Activated effector memory CD4-positive, alpha-beta T cell treated with anti-CD3 and anti-CD28 coated beads, Interleukin-2, amount 50 U/mL, for 16 hours (primary cell): ENCODE measurements around the gene GNGT1.

Experiments used
- DNase-seq: peaks from one replicate; pipeline ENCODE4 v3.0.0-alpha.2; 2020

GNGT1 gene

GRCh38 chr7:93943816-93944540 lies 37.6 kb downstream of the GNGT1 start:
- no peak for DNase-seq

DNA sequence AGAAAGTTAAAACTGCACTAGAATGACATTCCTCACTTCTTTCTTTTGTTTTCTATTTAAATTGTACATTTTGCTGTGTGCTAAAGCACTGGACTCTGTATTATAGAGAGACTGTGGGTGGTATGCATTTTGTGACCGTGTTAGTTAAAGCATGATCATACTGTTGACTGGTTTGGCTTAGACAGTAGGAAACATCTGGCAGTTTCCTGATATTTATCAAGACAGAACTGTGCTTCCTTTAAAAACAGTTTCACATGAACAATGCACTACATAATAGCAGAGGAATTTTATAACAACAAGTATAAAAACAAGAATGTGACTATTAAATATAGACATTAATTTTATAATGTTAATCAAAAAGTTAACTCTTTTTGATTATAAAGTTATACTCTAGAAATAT lies 38.3 kb downstream of the GNGT1 start:
- no peak for DNase-seq

- no peak for DNase-seq
Measured at GRCh38 chr7:93945083-93945482, 38.7 kb downstream of the GNGT1 start.

GRCh38 chr7:93945756-93946535 lies 39.6 kb downstream of the GNGT1 start:
- DNase-seq: no peak

- no peak for DNase-seq
Measured at GRCh38 chr7:93948106-93948505, 41.7 kb downstream of the GNGT1 start.

DNA sequence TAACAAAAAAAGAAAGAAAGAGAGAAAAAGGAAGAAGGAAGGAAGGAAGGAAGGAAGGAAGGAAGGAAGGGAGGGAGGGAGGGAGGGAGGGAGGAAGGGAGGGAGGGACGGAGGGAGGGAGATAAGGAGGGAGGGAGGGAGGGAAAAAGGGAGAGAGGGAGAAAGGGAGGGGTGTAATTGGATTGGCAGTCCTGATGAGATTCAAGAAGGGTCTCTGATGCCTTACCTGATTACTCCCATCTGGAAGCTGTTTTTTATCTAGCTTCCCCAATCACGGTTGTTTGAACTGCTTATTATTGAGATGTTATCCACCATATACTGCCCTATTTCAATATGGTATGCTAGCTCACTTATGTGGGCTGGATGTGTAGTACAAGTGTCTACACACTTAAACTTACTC lies 42.5 kb downstream of the GNGT1 start:
- no peak for DNase-seq

DNA sequence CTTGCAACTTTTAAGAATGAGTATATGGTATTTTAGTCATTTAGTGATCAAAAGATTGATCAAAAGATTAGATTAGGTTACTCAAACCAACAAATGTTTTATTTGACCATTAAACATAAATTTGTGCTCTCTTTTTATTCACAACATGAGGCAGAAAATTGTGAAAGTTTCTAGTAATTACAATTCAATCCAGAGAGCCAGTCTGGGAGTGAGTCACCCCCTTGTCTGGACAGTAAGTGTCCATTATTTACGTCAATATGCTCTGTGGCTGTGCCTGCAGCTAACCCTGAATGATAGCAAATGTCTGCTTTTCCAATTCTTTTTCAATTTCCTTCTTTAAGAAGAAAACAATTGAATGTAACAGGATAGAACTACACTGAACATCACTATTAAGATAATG lies 43.1 kb downstream of the GNGT1 start:
- DNase-seq: no peak

- no peak for DNase-seq
Measured at GRCh38 chr7:93955304-93955703, 48.9 kb downstream of the GNGT1 start.

DNA sequence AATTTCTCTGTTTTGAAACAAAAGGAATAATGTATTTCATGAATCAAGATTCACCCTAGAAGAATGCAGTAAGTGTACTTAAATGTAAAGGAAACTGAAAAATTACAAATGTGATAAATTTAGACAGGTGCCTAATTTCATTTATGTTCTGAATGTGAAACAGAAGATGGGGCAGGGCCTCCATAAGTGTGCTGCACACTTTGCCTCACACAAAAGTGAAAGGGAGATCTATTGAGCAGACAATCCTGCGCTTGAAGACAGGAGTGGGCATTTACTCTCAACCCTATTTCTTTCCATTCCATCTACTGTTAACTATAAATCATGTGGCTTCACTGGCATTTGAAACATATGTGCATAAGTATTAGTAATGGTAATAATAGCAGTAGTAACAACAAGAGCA lies 51.4 kb downstream of the GNGT1 start:
- no peak for DNase-seq

DNA sequence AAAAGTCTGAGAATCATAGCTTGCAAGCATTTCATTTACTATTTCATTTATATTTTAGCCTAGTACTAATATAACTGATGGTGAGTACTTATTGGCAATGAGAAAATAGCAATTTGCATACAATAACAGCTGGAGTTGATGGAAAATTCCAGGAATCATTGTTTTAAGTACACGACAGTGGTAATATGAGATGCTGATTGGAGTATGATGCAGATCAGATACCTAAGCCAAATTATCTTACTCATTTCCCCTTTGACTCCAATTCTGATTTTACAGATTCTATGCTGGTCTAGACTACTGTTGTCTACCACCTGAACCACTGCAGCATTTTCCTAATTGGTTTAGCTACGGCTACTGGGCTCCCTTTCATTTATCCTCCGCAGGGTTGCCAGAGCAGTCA lies 51.8 kb downstream of the GNGT1 start:
- no peak for DNase-seq

DNA sequence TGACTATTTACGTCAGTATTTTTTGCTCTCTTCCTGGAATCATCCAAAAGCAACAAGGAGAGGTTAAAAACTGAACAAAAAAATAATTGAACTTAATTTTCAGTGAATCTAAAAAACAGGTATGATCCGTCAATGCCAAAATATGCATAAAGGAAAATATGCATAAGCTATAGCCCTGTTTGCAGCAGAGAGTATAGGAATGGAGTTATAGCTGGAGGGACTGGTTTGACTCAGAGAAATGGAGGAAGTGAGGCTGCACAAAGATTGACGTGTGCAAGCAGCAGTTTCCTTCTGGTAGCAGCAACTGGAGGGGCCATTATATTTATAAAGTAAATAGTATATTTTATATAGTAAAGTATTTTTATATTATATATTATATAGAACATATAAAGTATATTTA lies 52.3 kb downstream of the GNGT1 start:
- DNase-seq: no peak
